Uterus (tissue), 4 donors: ENCODE measurements around the gene FOXD4L1. TPM values are rescaled to one million over a fixed set of nuclear protein-coding genes. Genes with fewer than 3 reads are reported as not detected.
"Not testable (repeated sequence)": the region's sequence is repeated elsewhere in the genome, so short reads cannot be mapped to it uniquely, and the experiment has no call there.

Source experiments
- DNase-seq, 2 donors: peaks; one replicate each; pipeline ENCODE4 v3.0.0-alpha.2; 2019 to 2020
- H3K27ac ChIP-seq, 2 donors: fragments of 200-600 bp; sonication (generic); 1 replicate in 1 of 2; 2 replicates in 1 of 2; pipeline ENCODE4 v1.5.1; 2016 to 2018
- H3K27me3 ChIP-seq, 2 donors: fragments of 200-600 bp; sonication (generic); one replicate each; pipeline ENCODE4 v1.5.1; 2018 to 2019; ENCODE audit warnings: control low read depth in 1 of 2
- H3K36me3 ChIP-seq, 2 donors: fragments of 200-600 bp; sonication (generic); one replicate each; pipeline ENCODE4 v1.5.1; 2019; ENCODE audit warnings: control low read depth in 1 of 2
- H3K4me1 ChIP-seq, 2 donors: fragments of 200-600 bp; sonication (generic); one replicate each; pipeline ENCODE4 v1.5.1; 2018 to 2019; ENCODE audit warnings: control low read depth in 1 of 2
- H3K4me3 ChIP-seq, 2 donors: fragments of 200-600 bp; sonication (generic); 1 replicate in 1 of 2; 2 replicates in 1 of 2; pipeline ENCODE4 v1.5.1; 2018 to 2019; ENCODE audit warnings: mild to moderate bottlenecking in 1 of 2
- H3K9me3 ChIP-seq, 2 donors: fragments of 200-600 bp; sonication (generic); one replicate each; pipeline ENCODE4 v1.5.1; 2019; ENCODE audit warnings: control low read depth in 1 of 2
- intact Hi-C: fragments of 100-400 bp; cut with DNase I; formaldehyde crosslinking; loops from one replicate; pipeline ENCODE4 v1.15.1; 2023; ENCODE audit warnings: low total_unique reads
- total RNA-seq, 4 donors: library from RNA; depleted of rRNA in 3 of 4; stranded (reverse); fragments of >200 nt in 3 of 4; gene quantifications; one replicate each; pipeline versions ENCODE4 v1.1.0 to v1.2.4, GENCODE V29; 2014 to 2023
- donor health status: DM: yes; HTN: yes; CAD: no.

Gene FOXD4L1
- total RNA-seq, 4 donors from 2014 or later: not detected

- DNase-seq, H3K36me3 ChIP-seq, H3K4me3 ChIP-seq, H3K9me3 ChIP-seq, H3K27ac ChIP-seq, intact Hi-C loops, H3K4me1 ChIP-seq: not testable (repeated sequence)
- peaks cover 5 to 16% of the 10 kb centered on the region in 2 donors for H3K27me3 ChIP-seq
Measured at GRCh38 chr2:113507394-113508140, 9.1 kb downstream of the FOXD4L1 start.

- H3K27ac ChIP-seq, H3K4me3 ChIP-seq, intact Hi-C loops, H3K36me3 ChIP-seq, H3K4me1 ChIP-seq, DNase-seq, H3K9me3 ChIP-seq: not testable (repeated sequence)
- H3K27me3 ChIP-seq: peaks cover 5 to 10% of the 10 kb centered on the region in 2 donors
Measured at GRCh38 chr2:113508187-113508586, 9.7 kb downstream of the FOXD4L1 start.

GRCh38 chr2:113510913-113511312 is 12.4 kb downstream of the FOXD4L1 start:
- intact Hi-C loops, H3K9me3 ChIP-seq, H3K27ac ChIP-seq, DNase-seq, H3K4me1 ChIP-seq, H3K4me3 ChIP-seq, H3K36me3 ChIP-seq, H3K27me3 ChIP-seq: not testable (repeated sequence)

GRCh38 chr2:113511859-113512258 is 13.4 kb downstream of the FOXD4L1 start:
- DNase-seq, H3K4me1 ChIP-seq, H3K27ac ChIP-seq, H3K4me3 ChIP-seq, H3K9me3 ChIP-seq, H3K27me3 ChIP-seq, H3K36me3 ChIP-seq, intact Hi-C loops: not testable (repeated sequence)

- H3K4me3 ChIP-seq, H3K27me3 ChIP-seq, H3K4me1 ChIP-seq: not testable (repeated sequence)
Measured at GRCh38 chr2:113515457-113515856, 17.0 kb downstream of the FOXD4L1 start.

GRCh38 chr2:113515995-113516394 is 17.5 kb downstream of the FOXD4L1 start:
- H3K36me3 ChIP-seq, H3K4me1 ChIP-seq, DNase-seq, H3K9me3 ChIP-seq, intact Hi-C loops, H3K27ac ChIP-seq, H3K4me3 ChIP-seq, H3K27me3 ChIP-seq: not testable (repeated sequence)

More at GRCh38 chr2:113515457-113515856, 17.0 kb downstream of the FOXD4L1 start:
- DNase-seq, H3K9me3 ChIP-seq, intact Hi-C loops, H3K36me3 ChIP-seq, H3K27ac ChIP-seq: not testable (repeated sequence)

- H3K4me3 ChIP-seq, H3K27me3 ChIP-seq, H3K9me3 ChIP-seq, H3K27ac ChIP-seq, H3K36me3 ChIP-seq, H3K4me1 ChIP-seq, intact Hi-C loops, DNase-seq: not testable (repeated sequence)
Measured at GRCh38 chr2:113517025-113517424, 18.6 kb downstream of the FOXD4L1 start.

- DNase-seq: peak; percentile 37 to 39
- H3K4me1 ChIP-seq, H3K27ac ChIP-seq, intact Hi-C loops, H3K36me3 ChIP-seq, H3K4me3 ChIP-seq, H3K27me3 ChIP-seq, H3K9me3 ChIP-seq: not testable (repeated sequence)
Measured at GRCh38 chr2:113520837-113521236, 22.4 kb downstream of the FOXD4L1 start.

GRCh38 chr2:113521492-113521891 is 23.0 kb downstream of the FOXD4L1 start:
- intact Hi-C loops, H3K4me3 ChIP-seq, H3K36me3 ChIP-seq, H3K9me3 ChIP-seq, H3K4me1 ChIP-seq, H3K27me3 ChIP-seq, DNase-seq, H3K27ac ChIP-seq: not testable (repeated sequence)

- H3K4me3 ChIP-seq, H3K36me3 ChIP-seq, intact Hi-C loops, H3K4me1 ChIP-seq, H3K27ac ChIP-seq, H3K27me3 ChIP-seq, H3K9me3 ChIP-seq, DNase-seq: not testable (repeated sequence)
Measured at GRCh38 chr2:113524986-113525385, 26.5 kb downstream of the FOXD4L1 start.

GRCh38 chr2:113527350-113528045 is 29.0 kb downstream of the FOXD4L1 start:
- intact Hi-C loops, H3K27ac ChIP-seq, H3K4me1 ChIP-seq, H3K36me3 ChIP-seq, H3K9me3 ChIP-seq, DNase-seq, H3K4me3 ChIP-seq, H3K27me3 ChIP-seq: not testable (repeated sequence)

GRCh38 chr2:113528126-113528525 is 29.7 kb downstream of the FOXD4L1 start:
- H3K9me3 ChIP-seq, intact Hi-C loops, H3K4me3 ChIP-seq, H3K27me3 ChIP-seq, DNase-seq, H3K27ac ChIP-seq, H3K36me3 ChIP-seq, H3K4me1 ChIP-seq: not testable (repeated sequence)

- H3K4me1 ChIP-seq, H3K27me3 ChIP-seq, H3K27ac ChIP-seq, H3K9me3 ChIP-seq, intact Hi-C loops, H3K36me3 ChIP-seq, H3K4me3 ChIP-seq, DNase-seq: not testable (repeated sequence)
Measured at GRCh38 chr2:113528904-113529303, 30.4 kb downstream of the FOXD4L1 start.
